Activated T-helper 1 cell treated with anti-CD3 and anti-CD28 coated beads, Interleukin-12 subunit alpha, Interleukin-12 subunit beta, Interleukin-2, Interleukin-4 antibody, amounts not matched to agents 30 ng/mL and 10 ng/mL and 1 ng/mL, durations not matched to agents 14 hours and 24 hours and 36 hours (primary cell): Measurements from ENCODE around the gene PRDX1. TPM values are rescaled to one million over a fixed set of nuclear protein-coding genes. Genes with fewer than 3 reads are reported as not detected.
A peak's percentile ranks its signal among the peaks of the same experiment; 100 is the strongest.

Experiments
- DNase-seq: peaks from one replicate; pipeline ENCODE4 v3.0.0; 2021; ENCODE audit warnings: low spot score
- H3K27ac Mint-ChIP-seq: one replicate; pipeline ENCODE4 v1.8.0; 2021; ENCODE audit warnings: mild to moderate bottlenecking, mixed read lengths
- H3K27me3 Mint-ChIP-seq: one replicate; pipeline ENCODE4 v1.8.0; 2022; ENCODE audit warnings: mild to moderate bottlenecking, moderate library complexity, mixed read lengths; ENCODE audit not compliant: insufficient read depth
- H3K36me3 Mint-ChIP-seq: one replicate; pipeline ENCODE4 v1.8.0; 2021; ENCODE audit warnings: low read depth, mixed read lengths
- H3K4me1 Mint-ChIP-seq: one replicate; pipeline ENCODE4 v1.8.0; 2021; ENCODE audit warnings: low read depth, mixed read lengths
- H3K4me3 Mint-ChIP-seq: one replicate; pipeline ENCODE4 v1.8.0; 2021; ENCODE audit warnings: mild to moderate bottlenecking, moderate library complexity, mixed read lengths
- H3K9me3 Mint-ChIP-seq: one replicate; pipeline ENCODE4 v1.8.0; 2021; ENCODE audit warnings: mixed read lengths
- intact Hi-C: fragments of 100-400 bp; cut with micrococcal nuclease; formaldehyde crosslinking; loops from one replicate; pipeline ENCODE4 v1.15.1; 2024
- total RNA-seq: library from RNA; stranded (reverse); gene quantifications from 2 replicates; pipeline ENCODE4 v1.2.3, GENCODE V29; 2022

PRDX1 gene
- total RNA-seq, 1 donor from 2014 or later: 655 TPM

DNA sequence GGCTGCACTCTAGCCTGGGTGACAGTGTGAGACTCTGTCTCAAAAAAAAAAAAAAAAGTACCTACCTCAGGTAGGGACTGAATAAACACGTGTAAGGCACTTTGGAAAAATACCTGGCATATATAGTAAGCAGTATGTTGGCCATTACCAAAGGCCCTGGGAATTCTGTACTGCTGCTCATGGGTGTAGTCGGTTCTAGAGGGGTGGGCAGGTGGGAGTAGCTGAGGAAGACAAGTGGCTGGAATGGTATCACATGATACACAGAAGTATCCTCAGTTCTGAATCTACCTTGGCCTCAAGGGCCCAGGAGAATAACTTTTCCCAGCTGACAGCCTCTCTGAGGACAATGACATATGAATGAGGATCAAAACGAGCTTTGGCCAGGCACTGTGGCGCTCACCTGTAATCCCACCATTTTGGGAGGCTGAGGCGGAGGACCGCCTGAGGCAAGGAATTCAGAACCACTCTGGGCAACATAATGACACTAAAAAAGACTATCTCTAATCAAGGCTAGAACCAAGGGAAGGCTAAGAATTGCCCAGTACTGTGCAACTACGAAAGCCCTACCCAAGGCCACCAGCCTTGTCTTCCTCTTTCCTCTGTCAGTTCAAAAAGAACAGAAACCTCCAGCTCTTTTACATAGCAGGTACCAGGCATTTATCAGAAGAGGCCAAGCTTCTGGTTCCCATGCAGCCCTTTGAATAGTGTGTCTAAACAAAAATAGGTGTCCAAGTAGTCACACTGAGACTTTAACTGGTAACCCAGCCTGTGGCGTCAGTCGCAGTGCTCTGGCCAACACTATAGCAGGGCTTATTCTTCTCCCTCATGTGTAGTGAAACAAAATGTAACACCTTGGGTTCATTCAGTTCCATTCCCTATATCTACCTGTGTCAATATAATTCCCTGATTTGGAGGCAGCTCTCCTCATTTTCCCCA is 11.4 kb downstream of the PRDX1 start:
- Mint-ChIP-seq H3K27me3 (no peaks in the 10 kb centered on the region), H3K4me3 (no peak overlapping the region), H3K4me1 (peaks cover 19% of the 10 kb centered on the region), H3K9me3 (no peaks in the 10 kb centered on the region), H3K36me3 (peaks cover 49% of the 10 kb centered on the region), H3K27ac (no peak overlapping the region)
- intact Hi-C loops: no loop called here
- DNase-seq: no peak

DNA sequence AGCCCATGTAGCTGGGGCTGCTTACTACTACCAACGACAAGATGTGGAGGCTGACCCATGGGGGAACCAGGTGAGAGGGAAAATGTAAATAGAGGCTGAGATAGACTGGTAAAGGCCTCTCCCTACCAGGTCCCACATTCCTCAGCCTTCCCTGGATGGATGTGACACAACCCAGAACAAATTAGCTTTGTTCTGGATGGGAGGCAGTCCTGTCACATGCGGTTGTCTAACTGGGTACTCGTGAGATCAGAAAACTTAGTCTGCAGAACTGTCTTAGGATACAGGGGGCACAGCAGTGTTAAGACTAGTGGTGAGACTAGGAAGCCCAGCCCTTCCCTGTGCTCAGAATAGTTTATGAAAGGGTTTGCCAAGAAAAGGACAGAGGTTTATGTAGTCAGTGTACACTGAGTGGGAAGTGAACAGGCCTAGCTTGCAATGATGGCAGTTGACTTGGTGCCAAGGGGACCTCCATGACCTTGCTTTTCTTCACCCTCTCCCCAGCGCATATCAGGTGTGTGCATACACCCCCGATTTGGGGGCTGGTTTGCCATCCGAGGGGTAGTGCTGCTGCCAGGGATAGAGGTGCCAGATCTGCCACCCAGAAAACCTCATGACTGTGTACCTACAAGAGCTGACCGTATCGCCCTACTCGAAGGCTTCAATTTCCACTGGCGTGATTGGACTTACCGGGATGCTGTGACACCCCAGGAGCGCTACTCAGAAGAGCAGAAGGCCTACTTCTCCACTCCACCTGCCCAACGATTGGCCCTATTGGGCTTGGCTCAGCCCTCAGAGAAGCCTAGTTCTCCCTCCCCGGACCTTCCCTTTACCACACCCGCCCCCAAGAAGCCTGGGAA is 13.2 kb downstream of the PRDX1 start:
- no peak overlapping the region for H3K27ac Mint-ChIP-seq
- H3K9me3 Mint-ChIP-seq: no peaks in the 10 kb centered on the region
- no peaks in the 10 kb centered on the region for H3K27me3 Mint-ChIP-seq
- DNase-seq: no peak
- peaks cover 10% of the 10 kb centered on the region for H3K4me1 Mint-ChIP-seq
- intact Hi-C loops: no loop called here
- H3K36me3 Mint-ChIP-seq: peaks cover 31% of the 10 kb centered on the region
- no peak overlapping the region for H3K4me3 Mint-ChIP-seq

DNA sequence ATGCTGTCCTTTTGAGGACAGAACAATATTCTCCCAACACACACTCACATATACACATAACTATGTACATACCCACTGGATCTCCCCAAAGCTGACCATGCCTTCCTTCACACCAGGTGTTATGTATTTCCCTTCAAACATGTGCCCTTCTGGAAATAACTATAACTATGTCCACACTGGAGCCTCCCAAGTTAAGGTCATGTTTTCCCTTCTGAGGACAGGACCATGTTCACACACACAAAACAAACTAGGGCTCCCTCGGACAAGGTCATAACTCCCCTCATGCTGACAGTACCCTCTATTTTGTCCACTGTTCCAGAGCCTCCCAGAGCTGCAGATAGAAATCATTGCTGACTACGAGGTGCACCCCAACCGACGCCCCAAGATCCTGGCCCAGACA is 13.8 kb downstream of the PRDX1 start:
- Mint-ChIP-seq H3K27ac (peak overlapping the region; percentile 13), H3K27me3 (no peaks in the 10 kb centered on the region), H3K9me3 (no peaks in the 10 kb centered on the region), H3K4me1 (peaks cover 9% of the 10 kb centered on the region), H3K36me3 (peaks cover 30% of the 10 kb centered on the region), H3K4me3 (no peak overlapping the region)
- intact Hi-C loops: no loop called here
- DNase-seq: no peak

DNA sequence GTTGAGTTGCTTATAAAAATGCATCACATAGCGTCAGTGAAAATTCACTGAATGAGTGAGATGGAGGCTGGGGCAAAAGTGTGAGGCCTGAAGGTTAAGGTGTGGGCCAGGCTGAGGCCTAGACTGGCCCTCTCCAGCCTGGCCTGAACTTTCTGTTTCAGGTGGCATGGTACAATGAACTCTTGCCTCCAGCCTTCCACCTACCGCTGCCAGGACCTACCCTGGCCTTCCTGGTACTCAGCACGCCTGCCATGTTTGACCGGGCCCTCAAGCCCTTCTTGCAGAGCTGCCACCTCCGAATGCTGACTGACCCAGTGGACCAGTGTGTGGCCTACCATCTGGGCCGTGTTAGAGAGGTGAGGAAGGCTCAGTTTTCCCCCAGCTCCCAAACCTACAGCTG is 14.5 kb downstream of the PRDX1 start:
- Mint-ChIP-seq H3K4me3 (no peak overlapping the region), H3K27me3 (no peaks in the 10 kb centered on the region), H3K4me1 (peaks cover 5% of the 10 kb centered on the region), H3K36me3 (peaks cover 27% of the 10 kb centered on the region), H3K27ac (no peak overlapping the region), H3K9me3 (no peaks in the 10 kb centered on the region)
- DNase-seq: no peak
- intact Hi-C loops: no loop called here

DNA sequence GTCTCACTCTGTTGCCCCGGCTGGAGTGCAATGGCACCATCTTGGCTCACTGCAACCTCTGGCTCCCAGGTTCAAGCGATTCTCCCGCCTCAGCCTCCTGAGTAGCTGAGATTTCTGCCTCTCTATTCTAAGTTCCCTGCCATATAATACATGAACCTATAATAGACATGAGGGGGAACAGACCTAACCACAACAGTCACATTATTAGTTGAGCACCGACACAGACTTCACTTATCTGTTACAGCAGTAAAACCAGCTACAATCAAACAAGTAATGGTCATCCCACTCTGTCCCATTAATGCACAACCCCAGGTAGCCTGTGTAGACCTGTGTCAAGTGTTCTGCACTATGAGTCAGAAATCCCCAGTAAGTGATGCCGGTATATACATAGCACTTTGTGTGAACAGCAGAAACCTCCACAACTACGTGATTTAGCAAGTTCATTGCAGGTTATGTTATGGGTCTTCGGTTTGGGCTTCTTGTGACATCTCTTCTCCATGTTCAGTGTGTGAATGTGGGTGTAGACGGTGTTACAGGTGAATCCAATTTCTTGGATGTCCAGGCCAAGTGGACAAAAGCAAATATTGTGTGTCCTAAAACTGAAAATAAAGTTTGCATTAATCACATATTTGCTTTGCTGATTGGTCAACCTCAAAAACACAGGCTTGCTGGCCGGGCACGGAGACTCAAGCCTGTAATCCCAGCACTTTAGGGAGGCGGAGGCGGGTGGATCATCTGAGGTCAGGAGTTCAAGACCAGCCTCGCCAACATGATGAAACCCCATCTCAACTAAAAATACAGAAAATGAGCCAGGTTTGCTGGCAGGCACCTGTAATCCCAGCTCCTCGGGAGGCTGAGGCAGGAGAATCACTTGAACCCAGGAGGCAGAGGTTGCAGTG is 18.0 kb downstream of the PRDX1 start:
- peaks cover 34% of the 10 kb centered on the region for H3K4me1 Mint-ChIP-seq
- intact Hi-C loops: no loop called here
- H3K4me3 Mint-ChIP-seq: no peak overlapping the region
- no peaks in the 10 kb centered on the region for H3K9me3 Mint-ChIP-seq
- peaks cover under 1% of the 10 kb centered on the region for H3K36me3 Mint-ChIP-seq
- H3K27me3 Mint-ChIP-seq: no peaks in the 10 kb centered on the region
- H3K27ac Mint-ChIP-seq: no peak overlapping the region
- DNase-seq: no peak

DNA sequence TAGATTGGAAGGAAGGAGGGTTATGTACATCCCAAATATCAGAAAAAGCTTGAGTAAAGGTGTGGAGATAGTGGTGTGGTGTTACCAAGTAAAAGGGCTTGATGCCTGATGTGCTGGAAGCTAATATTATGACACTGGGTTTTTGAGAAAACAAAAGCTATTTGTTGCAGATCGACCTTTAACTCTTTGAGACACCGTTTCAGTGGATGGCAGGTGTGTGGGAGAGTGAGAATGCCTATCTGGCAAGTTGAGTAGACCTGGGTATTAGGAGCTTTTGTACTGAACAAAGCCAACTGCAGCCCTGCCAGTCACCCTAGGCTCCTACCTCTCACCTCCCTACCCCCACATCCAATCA is 20.2 kb downstream of the PRDX1 start:
- Mint-ChIP-seq H3K27me3 (no peaks in the 10 kb centered on the region), H3K4me3 (peak overlapping the region; percentile 93), H3K9me3 (no peaks in the 10 kb centered on the region), H3K36me3 (peaks cover 2% of the 10 kb centered on the region), H3K27ac (no peak overlapping the region), H3K4me1 (peaks cover 37% of the 10 kb centered on the region)
- no peak for DNase-seq
- intact Hi-C loops: loop anchor here (2.0 kb wide), 1 partner anchor 49 kb away; the partner anchor contains the start of gene AKR1A1

DNA sequence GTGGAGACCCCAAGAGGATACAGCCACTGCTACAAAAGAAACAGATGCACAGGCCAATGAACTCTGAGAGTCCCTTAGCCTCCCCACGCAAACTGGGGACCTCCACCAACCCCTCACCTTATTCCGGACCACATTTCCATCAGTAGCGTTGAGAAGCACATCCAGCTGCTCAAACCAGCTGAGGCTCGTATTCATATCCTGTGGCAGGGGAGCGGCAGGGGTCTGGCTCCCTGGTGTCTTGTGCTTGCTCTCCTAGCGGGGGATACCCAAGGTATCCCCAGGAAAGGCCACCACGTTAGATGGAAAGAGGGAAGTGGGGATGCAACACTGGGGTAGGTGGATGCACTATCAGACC is 22.3 kb downstream of the PRDX1 start:
- Mint-ChIP-seq H3K27me3 (no peaks in the 10 kb centered on the region), H3K9me3 (no peaks in the 10 kb centered on the region), H3K36me3 (peaks cover 3% of the 10 kb centered on the region), H3K4me1 (peaks cover 37% of the 10 kb centered on the region), H3K4me3 (peak overlapping the region; percentile 93), H3K27ac (peak overlapping the region; percentile 83)
- intact Hi-C loops: no loop called here
- no peak for DNase-seq

DNA sequence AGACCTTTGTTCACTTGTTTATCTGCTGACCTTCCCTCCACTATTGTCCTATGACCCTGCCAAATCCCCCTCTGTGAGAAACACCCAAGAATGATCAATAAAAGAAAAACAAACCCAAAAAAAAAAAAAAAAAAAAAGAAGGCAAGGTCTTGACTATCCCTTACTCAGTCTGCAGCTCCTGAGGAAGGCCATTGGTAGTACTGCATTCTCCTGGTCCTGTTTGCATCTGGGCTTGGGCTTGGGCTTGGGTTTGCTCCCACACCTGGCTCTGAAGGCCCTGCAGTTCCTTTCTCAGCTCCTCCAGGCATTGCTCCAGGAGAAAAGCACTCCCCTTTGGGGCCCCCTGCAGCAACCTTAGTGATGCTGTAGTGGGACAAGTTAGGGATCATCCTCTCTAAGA is 23.4 kb downstream of the PRDX1 start:
- Mint-ChIP-seq H3K4me3 (peak overlapping the region; percentile 93), H3K36me3 (peaks cover 3% of the 10 kb centered on the region), H3K27ac (no peak overlapping the region), H3K9me3 (no peaks in the 10 kb centered on the region), H3K27me3 (no peaks in the 10 kb centered on the region), H3K4me1 (peaks cover 37% of the 10 kb centered on the region)
- DNase-seq: no peak
- intact Hi-C loops: no loop called here

DNA sequence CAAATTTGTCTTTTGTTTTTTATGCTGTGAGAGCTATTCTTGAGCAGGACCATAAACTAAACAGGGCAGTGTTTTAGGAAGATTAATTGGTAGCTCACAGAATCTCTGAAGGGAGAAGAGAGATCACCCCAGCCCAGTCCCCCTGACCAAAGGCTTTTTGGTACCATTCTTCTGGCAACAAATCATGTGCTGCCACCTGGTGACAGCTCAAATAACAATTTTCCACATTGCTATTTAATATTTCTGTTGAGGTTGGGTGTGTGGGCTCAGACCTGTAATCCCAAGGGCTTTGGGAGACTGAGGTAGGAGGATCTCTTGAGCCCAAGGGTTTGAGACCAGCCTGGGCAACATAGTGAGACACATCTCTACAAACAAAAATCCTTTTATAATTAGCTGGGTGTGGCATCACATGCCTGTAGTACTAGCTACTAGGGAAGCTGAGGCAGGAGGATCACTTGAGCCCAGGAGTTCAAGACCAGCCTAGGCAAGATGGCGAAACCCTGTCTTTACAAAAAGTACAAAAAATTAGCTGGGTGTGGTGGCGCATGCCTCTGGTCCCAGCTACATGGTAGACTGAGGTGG is 28.5 kb downstream of the PRDX1 start:
- intact Hi-C loops: loop anchor here (1.0 to 5.0 kb wide), 6 partner anchors 134 to 809 kb away; partner anchors contain the start of genes BTBD19, DYNLT4, LRRC41 and MAST2
- Mint-ChIP-seq H3K27me3 (no peaks in the 10 kb centered on the region), H3K4me3 (no peak overlapping the region), H3K4me1 (peaks cover 5% of the 10 kb centered on the region), H3K27ac (no peak overlapping the region), H3K36me3 (peaks cover 6% of the 10 kb centered on the region), H3K9me3 (no peaks in the 10 kb centered on the region)
- peak; percentile 45 for DNase-seq

DNA sequence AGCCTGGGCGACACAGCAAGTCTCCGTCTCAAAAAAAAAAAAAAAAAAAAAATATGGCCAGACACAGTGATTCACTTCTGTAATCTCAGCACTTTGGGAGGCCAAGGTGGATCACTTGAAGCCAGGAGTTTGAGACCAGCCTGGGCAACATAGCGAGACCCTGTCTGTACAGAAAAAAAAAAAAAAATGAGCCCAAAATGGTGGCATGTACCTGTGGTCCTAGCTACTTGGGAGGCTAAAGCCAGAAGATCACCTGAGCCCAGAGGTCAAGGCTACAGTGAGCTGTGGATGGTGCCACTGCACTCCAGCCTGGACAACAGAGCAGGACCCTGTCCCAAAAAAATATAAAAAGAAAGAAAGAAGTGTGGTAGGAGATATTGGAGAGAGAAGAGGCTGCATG is 29.0 kb downstream of the PRDX1 start:
- Mint-ChIP-seq H3K36me3 (peaks cover 6% of the 10 kb centered on the region), H3K27me3 (no peaks in the 10 kb centered on the region), H3K4me1 (peaks cover 5% of the 10 kb centered on the region), H3K27ac (no peak overlapping the region), H3K9me3 (no peaks in the 10 kb centered on the region), H3K4me3 (no peak overlapping the region)
- intact Hi-C loops: loop anchor here (1.0 to 5.0 kb wide), 6 partner anchors 133 to 810 kb away; partner anchors contain the start of genes BTBD19, DYNLT4, LRRC41 and MAST2
- DNase-seq: no peak

DNA sequence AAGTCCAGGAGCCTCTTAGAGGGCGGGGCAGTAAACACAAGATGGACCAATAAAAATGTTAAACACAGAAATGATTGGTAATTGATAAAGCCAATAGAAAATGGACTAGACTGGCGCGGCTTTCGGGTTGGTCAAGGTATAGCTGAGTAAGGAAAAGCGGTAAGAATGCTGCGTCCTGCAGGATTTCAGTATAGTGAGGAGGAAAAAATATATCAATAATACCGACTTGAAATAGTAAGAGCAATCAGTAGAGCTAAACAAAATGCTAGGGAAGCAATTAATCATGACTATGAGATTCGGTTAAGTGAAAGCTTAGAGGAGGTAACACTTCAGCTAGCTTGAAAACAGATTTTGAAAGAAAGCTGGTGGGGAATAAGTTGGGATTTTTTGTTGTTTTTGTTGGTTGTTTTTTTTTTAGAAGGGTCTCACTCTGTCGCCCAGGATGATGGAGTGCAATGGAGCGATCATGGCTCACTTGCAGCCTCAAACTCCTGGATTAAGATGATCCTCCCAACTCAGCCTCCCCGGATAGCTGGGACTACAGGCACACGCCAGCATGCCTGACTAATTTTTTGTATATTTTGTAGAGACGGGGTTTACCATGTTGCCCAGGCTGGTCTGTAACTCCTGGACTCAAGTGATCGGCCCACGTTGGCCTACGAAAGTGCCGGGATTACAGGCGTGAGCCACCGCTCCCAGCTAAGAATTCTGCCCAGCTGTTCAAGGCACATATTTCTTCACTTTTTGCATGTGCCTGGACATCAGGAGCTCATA is 30.0 kb downstream of the PRDX1 start:
- peaks cover 6% of the 10 kb centered on the region for H3K36me3 Mint-ChIP-seq
- intact Hi-C loops: loop anchor here (1.0 to 5.0 kb wide), 13 partner anchors 9 to 817 kb away; partner anchors contain the start of genes AKR1A1, ARMH1, BTBD19 and CCDC163
- H3K27ac Mint-ChIP-seq: no peak overlapping the region
- H3K27me3 Mint-ChIP-seq: no peaks in the 10 kb centered on the region
- no peak overlapping the region for H3K4me3 Mint-ChIP-seq
- no peaks in the 10 kb centered on the region for H3K9me3 Mint-ChIP-seq
- no peak for DNase-seq
- peaks cover 5% of the 10 kb centered on the region for H3K4me1 Mint-ChIP-seq
